GM21825 (cell line): ENCODE results near the gene ADIPOR1.

Experiments
- ATAC-seq: cut with Tn5 transposase; IDR thresholded peaks from one replicate; pipeline ENCODE4 v1.9.1; 2021; ENCODE audit warnings: mild to moderate bottlenecking, moderate library complexity; ENCODE audit not compliant: unreplicated experiment

The ADIPOR1 gene

GRCh38 chr1:202972046-202972445, 13.9 kb upstream of the ADIPOR1 start:
- ATAC-seq = no peak

DNA sequence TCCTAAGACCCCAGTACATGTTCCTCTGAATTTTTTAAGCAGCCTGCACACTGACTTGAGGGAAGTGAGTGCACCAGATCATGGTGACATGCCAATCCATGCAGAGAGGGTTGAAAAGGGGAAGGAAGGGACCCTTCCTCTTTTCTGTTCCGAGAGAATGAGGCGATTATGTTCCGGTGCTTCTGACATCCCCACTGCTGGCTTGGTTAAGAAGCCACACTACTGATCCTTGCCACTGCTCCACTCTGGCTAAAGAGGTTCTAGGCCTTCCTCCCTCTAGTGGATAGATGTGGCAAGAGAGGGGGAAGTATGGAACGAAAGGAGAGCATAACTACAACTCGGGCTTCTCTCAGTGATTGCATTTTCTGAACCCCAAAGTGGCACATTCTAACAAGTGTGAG, 10.8 kb upstream of the ADIPOR1 start:
- ATAC-seq = peak; percentile 53

DNA sequence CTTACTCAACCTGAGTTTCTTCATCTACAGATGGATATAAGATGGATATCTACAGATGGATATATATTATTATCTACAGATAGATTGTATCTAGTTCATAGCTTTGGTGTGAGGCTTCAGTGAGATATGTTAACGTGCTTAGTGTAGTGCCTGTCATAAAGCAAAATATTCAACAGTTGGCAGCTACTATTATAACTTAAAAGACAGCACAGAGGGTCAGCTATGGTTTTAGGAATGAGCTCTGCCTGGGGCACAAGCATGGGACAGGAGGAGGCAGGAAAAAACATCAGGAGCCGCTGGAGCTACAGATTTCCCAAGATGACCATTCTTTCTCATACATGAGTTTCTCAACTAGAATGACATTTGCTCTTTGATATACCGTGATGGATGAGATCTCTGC, 10.2 kb upstream of the ADIPOR1 start:
- ATAC-seq = no peak

DNA sequence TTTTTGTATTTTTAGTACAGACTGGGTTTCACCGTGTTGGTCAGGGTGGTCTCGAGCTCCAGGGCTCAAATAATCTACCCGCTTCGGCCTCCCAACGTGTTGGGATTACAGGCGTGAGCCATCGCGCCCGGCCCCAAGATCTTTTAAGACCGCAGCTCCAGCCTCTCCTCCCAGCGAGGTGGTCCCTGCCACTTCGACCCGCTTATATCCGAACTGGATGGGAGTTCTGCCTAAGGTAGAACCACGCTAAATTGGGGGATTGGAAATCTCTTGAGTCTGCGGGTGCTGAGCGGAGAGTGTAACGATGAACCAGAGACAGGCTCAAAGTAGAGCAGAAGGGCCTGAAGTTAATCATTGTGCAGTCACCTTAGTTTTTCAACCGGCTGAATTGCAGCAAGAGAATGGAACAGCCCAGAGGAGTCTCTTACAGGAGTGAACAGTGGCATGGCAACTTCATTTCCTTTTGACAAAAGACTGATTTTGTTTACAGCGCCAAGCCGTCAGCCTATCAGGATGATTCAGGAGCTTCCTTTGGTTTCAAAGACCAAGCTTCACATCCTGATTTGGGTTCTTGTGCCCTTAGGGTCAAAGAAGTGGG, 9.7 kb upstream of the ADIPOR1 start:
- peak; percentile 16 for ATAC-seq

DNA sequence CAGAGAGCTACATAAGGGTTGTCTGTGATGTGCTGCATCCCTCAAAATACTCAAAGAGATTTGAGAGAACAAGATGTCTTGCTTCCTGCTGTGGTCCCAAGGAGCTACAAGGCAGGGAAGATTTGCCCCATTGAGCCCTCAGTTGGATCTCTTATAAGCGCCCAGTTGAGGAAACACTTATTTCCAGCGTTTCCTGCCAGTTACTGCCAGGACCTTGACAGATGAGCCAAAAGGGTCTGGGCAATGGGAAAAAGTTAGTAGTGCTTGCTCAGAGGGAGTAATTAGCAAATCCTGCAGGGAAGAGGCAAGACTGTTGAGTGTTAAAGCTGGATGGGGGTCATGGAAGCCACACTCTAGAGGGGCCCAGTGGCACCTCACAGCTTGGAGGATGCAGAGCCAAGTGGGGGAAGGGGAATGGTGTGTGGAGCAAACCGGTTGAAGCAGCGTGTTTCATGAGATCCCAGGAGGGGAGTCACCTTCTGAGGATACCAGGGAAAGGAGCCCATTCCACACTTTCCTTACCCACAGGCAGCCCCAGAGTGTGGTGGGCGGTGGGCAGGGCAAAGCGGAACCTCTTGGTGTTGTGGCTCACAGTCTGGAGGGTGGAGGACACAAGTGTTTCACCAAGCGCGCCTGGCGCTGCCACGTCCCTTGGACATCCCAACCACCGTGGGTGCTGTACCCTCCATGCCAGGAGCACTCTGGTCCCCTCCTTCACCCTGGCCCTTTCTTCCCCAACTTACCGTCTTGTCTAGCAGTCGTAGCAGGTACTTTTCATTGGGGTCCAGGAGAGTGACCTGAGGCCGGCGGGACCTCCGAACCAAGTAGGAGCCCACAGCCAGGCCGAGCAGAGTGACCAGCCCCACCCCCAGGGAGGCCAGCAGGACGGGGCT, 8.1 kb upstream of the ADIPOR1 start:
- no peak for ATAC-seq

GRCh38 chr1:202965422-202965821, 7.3 kb upstream of the ADIPOR1 start:
- no peak for ATAC-seq

DNA sequence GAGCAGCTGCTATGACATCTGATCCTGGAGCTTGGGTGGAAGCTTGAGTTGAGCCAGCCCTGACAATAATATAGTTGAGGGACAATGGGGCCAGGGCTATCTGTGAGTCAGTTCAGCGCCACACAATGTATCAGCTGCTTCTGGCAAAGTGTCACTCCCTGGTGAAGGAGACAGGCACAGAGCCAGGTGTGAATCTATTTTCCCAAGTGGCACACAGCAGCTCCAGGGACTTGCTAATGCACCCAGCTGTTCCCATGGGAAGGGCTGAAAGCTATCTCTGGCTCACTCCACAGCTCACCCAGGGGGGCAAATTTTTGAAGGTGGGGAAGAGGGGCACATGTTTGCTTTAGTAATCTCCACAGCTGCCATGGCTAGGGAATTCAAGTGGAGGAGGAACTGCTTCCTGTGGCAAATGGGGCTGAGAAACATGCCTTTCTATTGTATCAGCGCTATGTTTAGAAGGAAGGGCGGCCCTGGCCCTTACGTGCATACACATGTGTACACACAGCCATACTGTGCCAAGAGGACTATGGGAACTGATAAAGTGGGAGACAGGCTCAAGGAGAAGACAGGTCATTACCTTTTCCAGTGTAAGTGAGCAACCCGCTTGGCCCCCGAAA, 6.8 kb upstream of the ADIPOR1 start:
- no peak for ATAC-seq

DNA sequence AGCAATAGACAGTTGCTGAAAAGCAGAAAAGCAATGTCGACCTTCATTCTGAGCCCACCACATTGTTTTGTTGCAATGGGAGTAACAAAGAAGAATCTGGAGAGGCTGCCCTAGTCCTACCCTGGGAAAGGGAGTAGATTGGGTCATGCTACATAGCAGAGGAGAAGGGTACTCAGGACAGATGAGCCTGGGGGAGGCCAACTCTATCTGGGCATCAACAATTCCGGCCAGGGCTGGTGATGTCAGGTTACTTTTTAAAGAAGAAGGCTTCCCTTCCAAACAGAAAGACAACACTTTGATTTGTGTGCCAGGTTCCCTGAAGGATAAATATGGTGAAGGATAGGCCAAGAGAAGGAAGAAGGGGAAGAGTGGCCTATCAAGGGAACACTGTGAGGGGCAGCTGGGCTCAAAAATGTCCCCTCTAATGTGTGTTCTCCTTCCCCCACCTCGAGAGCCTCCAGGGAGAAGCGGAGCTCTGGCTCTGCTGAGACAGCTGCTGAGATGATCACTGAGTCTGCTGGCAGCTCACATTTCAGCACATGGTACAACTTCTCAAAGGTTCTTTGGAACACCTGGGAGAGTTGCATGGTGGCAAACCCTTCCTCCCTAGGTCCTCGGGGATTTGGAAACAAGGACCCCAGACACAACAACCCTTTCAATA, 3.2 kb upstream of the ADIPOR1 start:
- ATAC-seq = no peak

- ATAC-seq = no peak
These were observed 1.1 kb upstream of the ADIPOR1 start for GRCh38 chr1:202959276-202959620.

- ATAC-seq = no peak
These were observed 598 bp upstream of the ADIPOR1 start for GRCh38 chr1:202958544-202959275.

DNA sequence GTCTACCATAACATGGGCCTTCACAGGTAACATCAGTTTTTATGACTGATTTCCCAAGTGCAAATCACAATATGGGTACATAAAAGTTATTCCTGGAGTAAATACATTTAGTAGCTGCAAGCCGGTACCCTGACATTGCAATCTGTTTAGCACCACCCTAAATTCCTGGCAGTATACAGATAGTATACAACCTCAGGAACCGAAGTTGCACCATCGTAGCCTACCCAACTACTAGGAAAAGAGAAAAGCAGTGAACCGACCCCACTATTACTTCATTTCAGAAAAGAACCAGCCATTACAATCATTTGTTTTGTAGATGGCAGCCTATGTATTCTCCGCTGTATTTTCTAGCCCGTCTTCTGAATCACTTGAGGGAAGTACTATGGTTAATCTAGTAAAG, 1.1 kb downstream of the ADIPOR1 start:
- no peak for ATAC-seq

GRCh38 chr1:202954057-202954745, 3.9 kb downstream of the ADIPOR1 start:
- no peak for ATAC-seq

- ATAC-seq = no peak
These were observed 4.7 kb downstream of the ADIPOR1 start for GRCh38 chr1:202953392-202953791.

GRCh38 chr1:202952818-202953217, 5.3 kb downstream of the ADIPOR1 start:
- ATAC-seq = no peak

DNA sequence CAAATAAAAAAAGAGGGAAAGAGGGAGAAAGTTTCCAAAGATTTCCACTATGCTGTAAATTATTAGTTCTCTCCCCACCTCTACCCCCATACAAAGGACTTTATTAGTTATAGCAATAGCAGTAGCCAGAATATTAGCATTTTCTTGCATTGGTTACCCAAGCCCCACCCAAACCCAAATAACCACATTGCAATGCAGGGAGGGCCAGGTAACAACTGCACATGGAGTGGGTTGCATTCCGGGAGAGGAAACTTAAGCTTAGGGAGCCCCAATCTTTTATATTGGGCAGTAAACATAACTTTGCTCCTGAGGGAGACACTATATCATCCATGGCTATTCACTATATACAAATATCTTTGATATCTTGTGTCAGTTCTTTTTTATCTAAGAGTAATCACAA, 6.0 kb downstream of the ADIPOR1 start:
- ATAC-seq = no peak

GRCh38 chr1:202951437-202951836, 6.7 kb downstream of the ADIPOR1 start:
- no peak for ATAC-seq

- no peak for ATAC-seq
These were observed 12.6 kb downstream of the ADIPOR1 start for GRCh38 chr1:202945483-202945882.

DNA sequence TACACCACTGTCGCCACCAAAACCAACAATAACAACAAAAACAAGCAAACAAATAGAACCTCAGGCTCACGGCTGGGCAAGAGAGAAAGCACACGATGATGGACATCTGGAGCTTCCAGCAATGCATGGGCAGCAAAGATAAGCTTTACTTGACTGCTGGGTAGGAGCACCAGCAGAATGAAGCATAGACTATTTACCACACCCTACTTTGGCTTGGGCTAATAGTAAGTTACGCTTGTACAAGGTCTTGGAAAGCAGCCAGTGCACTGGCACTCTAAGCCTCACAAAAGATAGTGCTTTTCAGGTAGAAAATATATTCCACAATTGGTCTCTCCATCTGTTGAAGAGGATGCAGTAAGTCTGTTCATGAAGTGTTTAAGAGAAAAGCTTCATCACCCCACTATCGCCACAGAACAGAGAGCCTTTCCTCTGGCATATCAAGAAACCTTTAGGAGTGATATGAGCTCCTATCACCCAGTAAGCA, 13.6 kb downstream of the ADIPOR1 start:
- ATAC-seq = no peak

DNA sequence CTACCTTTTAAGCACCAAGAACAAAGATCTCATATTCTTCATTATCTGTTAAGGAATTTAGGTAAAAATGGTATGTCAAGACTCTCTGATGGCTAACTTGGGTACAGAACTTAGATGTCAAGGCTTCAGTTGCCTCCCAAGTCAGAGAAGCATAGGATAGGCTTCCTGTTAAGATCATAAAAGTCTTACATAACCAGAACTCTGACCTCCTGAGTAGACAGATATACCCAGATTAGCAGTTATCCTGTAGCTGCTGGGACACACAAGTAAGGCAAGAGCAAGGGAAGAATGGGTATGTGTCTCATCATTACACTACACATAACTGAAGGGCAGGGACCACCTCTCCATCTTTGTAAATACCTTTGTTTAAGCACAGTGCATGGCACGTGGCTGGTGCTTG, 15.7 kb downstream of the ADIPOR1 start:
- ATAC-seq = no peak

DNA sequence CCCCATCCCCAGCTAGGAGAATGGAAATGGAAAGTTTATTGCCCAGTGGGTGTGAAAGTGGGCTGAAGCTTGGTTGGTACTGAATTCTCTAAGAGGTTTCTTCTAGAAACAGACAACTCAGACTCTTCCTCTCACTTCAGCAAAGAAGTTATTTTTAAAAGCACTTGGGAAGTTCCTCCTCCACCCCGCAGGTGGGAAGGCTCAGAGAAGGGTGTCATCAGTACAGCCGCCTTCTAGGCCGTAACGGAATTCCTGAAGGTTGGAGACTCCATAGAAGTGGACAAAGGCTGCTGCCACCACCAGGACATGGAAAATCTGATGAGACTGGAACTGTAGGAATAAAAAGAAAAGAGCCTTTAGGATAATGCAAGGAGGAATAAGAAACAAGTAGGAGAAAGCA, 16.7 kb downstream of the ADIPOR1 start:
- no peak for ATAC-seq
